SH-SY5Y (cell line): ENCODE measurements around the gene EGR4.

Experiments used
- GATA2 ChIP-seq: IDR thresholded peaks from 2 replicates; pipeline ENCODE4 v1.6.1; 2011; ENCODE audit warnings: mild to moderate bottlenecking, low read depth, low read length
- GATA3 ChIP-seq: IDR thresholded peaks from 2 replicates; pipeline ENCODE4 v1.6.1; 2011; ENCODE audit warnings: low read depth, mild to moderate bottlenecking, low read length, moderate library complexity

DNA sequence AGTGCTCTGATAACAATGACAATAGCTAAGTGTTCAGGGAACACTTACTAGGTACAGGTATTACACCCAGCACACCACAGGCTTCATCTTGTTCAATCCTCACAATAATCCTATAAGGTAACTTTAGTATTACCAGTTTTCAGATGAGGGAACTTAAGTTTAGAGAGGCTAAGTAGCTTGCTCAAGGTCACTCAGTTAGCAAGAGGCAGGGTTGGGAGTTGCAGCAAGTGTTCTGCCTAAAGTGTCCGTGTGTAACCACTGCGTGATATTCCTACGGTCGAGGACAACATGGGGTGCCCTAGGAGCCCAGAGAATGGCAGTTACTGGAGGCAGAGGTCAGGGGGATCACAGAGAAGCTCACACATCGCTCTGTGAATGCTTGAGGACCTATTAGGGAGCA, 30.2 kb upstream of the EGR4 start:
- TF ChIP-seq GATA2, result no peak
- TF ChIP-seq GATA3, result no peak
